Prostate gland (tissue), 2 donors: ENCODE results near the gene UBR3. TPM values are rescaled to one million over a fixed set of nuclear protein-coding genes. Genes with fewer than 3 reads are reported as not detected.

Source experiments
- DNase-seq: peaks from one replicate; pipeline ENCODE4 v3.0.0-alpha.2; 2019; ENCODE audit warnings: low spot score
- H3K27ac ChIP-seq, 2 donors: fragments of 200-600 bp; sonication (generic); 2 replicates each; pipeline ENCODE4 v1.5.1; 2017 to 2019
- H3K27me3 ChIP-seq: fragments of 200-600 bp; sonication (generic); replicated peaks from 2 replicates; pipeline ENCODE4 v1.5.1; 2019; ENCODE audit not compliant: insufficient read depth
- H3K36me3 ChIP-seq, 2 donors: fragments of 200-600 bp; sonication (generic); 1 replicate in 1 of 2; 2 replicates in 1 of 2; pipeline versions ENCODE4 v1.5.1 to v1.8.1; 2017 to 2019
- H3K4me1 ChIP-seq: fragments of 200-600 bp; sonication (generic); replicated peaks from 2 replicates; pipeline ENCODE4 v1.5.1; 2019
- H3K4me3 ChIP-seq, 2 donors: fragments of 200-600 bp; sonication (generic); 2 replicates each; pipeline ENCODE4 v1.5.1; 2017 to 2019
- H3K9me3 ChIP-seq: fragments of 200-600 bp; sonication (generic); 2 replicates; pipeline ENCODE4 v1.5.1; 2017
- POLR2A ChIP-seq: fragments of 450-650 bp; IDR thresholded peaks from one replicate; pipeline ENCODE4 v1.6.1; 2016; ENCODE audit warnings: antibody characterized with exemption, mild to moderate bottlenecking
- POLR2AphosphoS5 ChIP-seq: sonication (generic); formaldehyde crosslinking; IDR thresholded peaks from one replicate; pipeline ENCODE4 v1.6.1; 2017; ENCODE audit warnings: antibody characterized with exemption
- WGBS: methylation state at CpG from one replicate; pipeline ENCODE4 v1.1.5; 2018; 5-methylcytosine and 5-hydroxymethylcytosine counted together
- intact Hi-C: fragments of 100-400 bp; cut with DNase I; formaldehyde crosslinking; loops from one replicate; pipeline ENCODE4 v1.14.2; 2022
- total RNA-seq, 2 donors: library from RNA; depleted of rRNA; stranded (reverse); fragments of >200 nt; gene quantifications; one replicate each; pipeline ENCODE4 v1.1.0, GENCODE V29; 2016
- TF ChIP-seq, protein P1 (sequence below), 4 experiments: fragments of 200-600 bp in 2 of 4; fragments of 450-650 bp in 2 of 4; sonication (generic) in 2 of 4; IDR thresholded peaks; 1 replicate in 3 of 4; 2 replicates in 1 of 4; pipeline ENCODE4 v1.5.1; 2016 to 2019; ENCODE audit warnings: antibody characterized with exemption in 4 of 4, mild to moderate bottlenecking in 2 of 4, moderate library complexity in 2 of 4

The UBR3 gene
- total RNA-seq, 2 donors from 2014 or later: 41.1 to 89.9 TPM

DNA sequence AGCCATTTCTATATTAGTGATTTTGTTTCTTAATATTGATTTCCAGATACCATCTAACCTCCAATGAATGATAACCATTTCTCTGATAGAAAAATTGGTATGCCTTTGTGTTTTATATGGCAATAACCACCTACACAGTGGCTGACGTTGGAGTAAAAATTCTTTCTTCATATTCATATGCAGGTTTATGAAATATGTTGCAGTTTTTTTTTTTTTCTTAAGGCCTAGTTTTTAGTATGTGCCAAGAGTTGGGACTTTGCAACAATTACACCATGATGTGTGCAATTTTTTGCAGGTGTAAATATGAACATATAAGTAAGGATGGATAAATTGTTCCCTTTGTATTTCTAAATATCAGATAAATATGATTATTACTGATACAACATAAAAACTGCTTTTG is 187.5 kb downstream of the UBR3 start:
- H3K4me3 ChIP-seq: no peak overlapping the region
- intact Hi-C loops: no loop called here
- no peaks in the 10 kb centered on the region for H3K4me1 ChIP-seq
- TF ChIP-seq POLR2AphosphoS5 (no peak), POLR2A (no peak)
- TF ChIP-seq, protein P1, sequence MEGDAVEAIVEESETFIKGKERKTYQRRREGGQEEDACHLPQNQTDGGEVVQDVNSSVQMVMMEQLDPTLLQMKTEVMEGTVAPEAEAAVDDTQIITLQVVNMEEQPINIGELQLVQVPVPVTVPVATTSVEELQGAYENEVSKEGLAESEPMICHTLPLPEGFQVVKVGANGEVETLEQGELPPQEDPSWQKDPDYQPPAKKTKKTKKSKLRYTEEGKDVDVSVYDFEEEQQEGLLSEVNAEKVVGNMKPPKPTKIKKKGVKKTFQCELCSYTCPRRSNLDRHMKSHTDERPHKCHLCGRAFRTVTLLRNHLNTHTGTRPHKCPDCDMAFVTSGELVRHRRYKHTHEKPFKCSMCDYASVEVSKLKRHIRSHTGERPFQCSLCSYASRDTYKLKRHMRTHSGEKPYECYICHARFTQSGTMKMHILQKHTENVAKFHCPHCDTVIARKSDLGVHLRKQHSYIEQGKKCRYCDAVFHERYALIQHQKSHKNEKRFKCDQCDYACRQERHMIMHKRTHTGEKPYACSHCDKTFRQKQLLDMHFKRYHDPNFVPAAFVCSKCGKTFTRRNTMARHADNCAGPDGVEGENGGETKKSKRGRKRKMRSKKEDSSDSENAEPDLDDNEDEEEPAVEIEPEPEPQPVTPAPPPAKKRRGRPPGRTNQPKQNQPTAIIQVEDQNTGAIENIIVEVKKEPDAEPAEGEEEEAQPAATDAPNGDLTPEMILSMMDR (IDR thresholded peaks at IDR 0.05): no peak
- no peaks in the 10 kb centered on the region for H3K27me3 ChIP-seq
- no peak for DNase-seq
- no peaks in the 10 kb centered on the region for H3K36me3 ChIP-seq
- H3K9me3 ChIP-seq: no peaks in the 10 kb centered on the region
- no peak overlapping the region for H3K27ac ChIP-seq
- WGBS: 85% methylated on average over 1 of the region's 1 CpG

DNA sequence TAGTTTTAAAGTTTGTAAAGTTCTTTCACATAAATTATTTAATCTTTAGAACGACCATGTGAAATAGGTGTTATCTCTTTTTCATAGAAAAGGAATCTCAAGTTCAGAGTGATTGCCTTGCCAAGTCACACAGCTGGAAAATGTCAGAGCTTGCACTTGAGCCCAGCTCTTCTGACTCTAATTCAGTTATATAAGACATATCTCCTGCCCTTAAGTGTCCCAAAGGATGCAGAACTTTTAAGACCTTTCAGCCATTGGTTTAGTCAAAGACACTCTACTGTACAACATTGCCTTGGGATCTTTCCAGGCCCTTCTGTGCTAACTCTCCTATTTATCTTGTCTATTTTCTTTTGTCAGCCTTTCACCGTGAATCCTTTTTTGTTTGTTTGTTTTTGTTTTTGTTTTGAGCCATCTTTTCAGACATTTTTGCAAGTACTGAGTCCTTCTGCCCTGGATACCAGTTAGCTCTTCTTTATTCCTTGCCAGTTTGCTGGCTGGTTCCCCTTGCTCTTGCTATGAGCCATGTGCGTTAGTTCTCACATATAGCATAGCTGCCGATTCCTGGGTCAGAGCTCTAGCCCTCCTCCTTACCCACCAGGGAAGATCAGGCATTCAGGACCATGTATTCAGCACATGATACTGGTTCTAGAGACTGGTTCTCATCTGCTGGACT is 190.7 kb downstream of the UBR3 start:
- Histone ChIP-seq H3K4me3 (no peak overlapping the region), H3K27me3 (no peaks in the 10 kb centered on the region), H3K9me3 (no peaks in the 10 kb centered on the region), H3K27ac (no peak overlapping the region), H3K4me1 (no peaks in the 10 kb centered on the region), H3K36me3 (no peaks in the 10 kb centered on the region)
- intact Hi-C loops: no loop called here
- no peak for DNase-seq
- WGBS: 67% methylated on average over 4 of the region's 4 CpGs
- TF ChIP-seq POLR2AphosphoS5 (no peak), POLR2A (no peak)
- TF ChIP-seq, protein P1 (IDR thresholded peaks at IDR 0.05): no peak

- no peak overlapping the region for H3K4me3 ChIP-seq
- H3K27me3 ChIP-seq: no peaks in the 10 kb centered on the region
- intact Hi-C loops: no loop called here
- no peak for DNase-seq
- no peaks in the 10 kb centered on the region for H3K36me3 ChIP-seq
- no peaks in the 10 kb centered on the region for H3K9me3 ChIP-seq
- H3K27ac ChIP-seq: no peak overlapping the region
- 88% methylated on average over 5 of the region's 5 CpGs for WGBS
- no peak for TF ChIP-seq POLR2AphosphoS5
- no peak for TF ChIP-seq POLR2A
- TF ChIP-seq, protein P1 (IDR thresholded peaks at IDR 0.05): no peak
- H3K4me1 ChIP-seq: no peaks in the 10 kb centered on the region
Observed at GRCh38 chr2:170019060-170019805, 192.0 kb downstream of the UBR3 start.

- DNase-seq: no peak
- no peaks in the 10 kb centered on the region for H3K36me3 ChIP-seq
- WGBS: 10% methylated on average over 1 of the region's 1 CpG
- no peaks in the 10 kb centered on the region for H3K27me3 ChIP-seq
- no peaks in the 10 kb centered on the region for H3K9me3 ChIP-seq
- no peak overlapping the region for H3K4me3 ChIP-seq
- intact Hi-C loops: no loop called here
- no peak for TF ChIP-seq POLR2A
- H3K27ac ChIP-seq: no peak overlapping the region
- no peaks in the 10 kb centered on the region for H3K4me1 ChIP-seq
Observed at GRCh38 chr2:170020777-170021176, 193.5 kb downstream of the UBR3 start.

DNA sequence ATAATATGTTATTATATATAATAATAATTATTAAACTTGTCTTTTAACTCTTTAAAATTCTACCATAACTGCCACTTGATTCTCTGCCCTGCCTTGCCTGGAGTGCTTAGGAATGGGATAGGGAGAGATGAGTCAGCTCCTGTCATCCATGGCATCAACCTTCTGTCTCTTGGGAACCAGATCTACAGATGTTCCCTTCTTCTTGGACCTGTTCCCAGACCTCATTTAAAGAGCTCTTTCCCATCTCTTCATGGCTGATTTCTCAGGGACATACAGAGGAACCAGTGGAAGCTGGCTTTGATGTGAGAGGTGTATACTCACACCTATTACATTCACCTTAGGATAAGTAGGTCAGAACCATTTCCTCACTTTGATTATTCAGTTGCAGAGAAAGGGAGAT is 195.4 kb downstream of the UBR3 start:
- no peaks in the 10 kb centered on the region for H3K9me3 ChIP-seq
- no peak overlapping the region for H3K27ac ChIP-seq
- no peaks in the 10 kb centered on the region for H3K36me3 ChIP-seq
- intact Hi-C loops: no loop called here
- TF ChIP-seq, protein P1 (IDR thresholded peaks at IDR 0.05): no peak
- TF ChIP-seq POLR2AphosphoS5: no peak
- no peak for TF ChIP-seq POLR2A
- no peak overlapping the region for H3K4me3 ChIP-seq
- DNase-seq: no peak
- no peaks in the 10 kb centered on the region for H3K27me3 ChIP-seq
- H3K4me1 ChIP-seq: no peaks in the 10 kb centered on the region
